NCI-H1694 (cell line): ENCODE results near the gene ITGA5.

ENCODE experiments used
- DNase-seq: peaks from one replicate; lab custom pipeline; 2025; lab: John Stamatoyannopoulos, UW

The ITGA5 gene

GRCh38 chr12:54430471-54431069, 11.5 kb upstream of the ITGA5 start:
- DNase-seq: no peak

- DNase-seq: no peak
Observed at GRCh38 chr12:54429014-54429471, 10.0 kb upstream of the ITGA5 start.

- DNase-seq: no peak
Observed at GRCh38 chr12:54428050-54429013, 9.3 kb upstream of the ITGA5 start.

GRCh38 chr12:54427106-54427505, 8.0 kb upstream of the ITGA5 start:
- no peak for DNase-seq

- DNase-seq: no peak
Observed at GRCh38 chr12:54426690-54427089, 7.6 kb upstream of the ITGA5 start.

- no peak for DNase-seq
Observed at GRCh38 chr12:54425702-54426101, 6.6 kb upstream of the ITGA5 start.

- DNase-seq: no peak
Observed at GRCh38 chr12:54424224-54424623, 5.2 kb upstream of the ITGA5 start.

- no peak for DNase-seq
Observed at GRCh38 chr12:54423816-54424150, 4.7 kb upstream of the ITGA5 start.

GRCh38 chr12:54421879-54422250, 2.8 kb upstream of the ITGA5 start:
- no peak for DNase-seq

GRCh38 chr12:54421175-54421878, 2.3 kb upstream of the ITGA5 start:
- no peak for DNase-seq

- no peak for DNase-seq
Observed at GRCh38 chr12:54420766-54421144, 1.7 kb upstream of the ITGA5 start.

GRCh38 chr12:54418441-54419087, 502 bp downstream of the ITGA5 start:
- no peak for DNase-seq

GRCh38 chr12:54417712-54418440, 1.2 kb downstream of the ITGA5 start:
- DNase-seq: no peak

- DNase-seq: no peak
Observed at GRCh38 chr12:54416687-54417603, 2.1 kb downstream of the ITGA5 start.

- no peak for DNase-seq
Observed at GRCh38 chr12:54415221-54415929, 3.7 kb downstream of the ITGA5 start.

- DNase-seq: no peak
Observed at GRCh38 chr12:54413284-54414190, 5.5 kb downstream of the ITGA5 start.

- DNase-seq: no peak
Observed at GRCh38 chr12:54412786-54413185, 6.3 kb downstream of the ITGA5 start.

GRCh38 chr12:54412348-54412747, 6.7 kb downstream of the ITGA5 start:
- DNase-seq: no peak
